Measurements from ENCODE around the gene ZWILCH.

ZWILCH gene

GRCh38 chr15:66508293-66508883, 3.3 kb downstream of the ZWILCH start:
- ChIA-PET POLR2A (no interaction called here), CTCF (interaction anchor here (1.4 to 3.0 kb wide), 2 partner anchors 11 to 17 kb away, joined by 3 to 18 read pairs; partner anchors contain the start of gene SNAPC5)
- no peak for TF ChIP-seq CTCF (IDR thresholded peaks at IDR 0.05; ENCODE audit: control extremely low read depth, extremely low read depth, low read depth, missing control alignments)
- no peak for DNase-seq (ENCODE audit: extremely low spot score)

GRCh38 chr15:66514586-66514985, 9.5 kb downstream of the ZWILCH start:
- CTCF ChIA-PET, result no interaction called here
- POLR2A ChIA-PET, result no interaction called here
- no peak for DNase-seq (ENCODE audit: extremely low spot score)
- no peak for TF ChIP-seq CTCF (IDR thresholded peaks at IDR 0.05; ENCODE audit: control extremely low read depth, extremely low read depth, low read depth, missing control alignments)

- CTCF ChIA-PET, result interaction anchor here (1.5 kb wide), 1 partner anchor 18 kb away, joined by 6 read pairs; the partner anchor contains the start of gene SNAPC5
- no peak for TF ChIP-seq CTCF (IDR thresholded peaks at IDR 0.05; ENCODE audit: control extremely low read depth, extremely low read depth, low read depth, missing control alignments)
- POLR2A ChIA-PET, result no interaction called here
- DNase-seq (ENCODE audit: extremely low spot score), result no peak
Measured at GRCh38 chr15:66515901-66516322, 10.8 kb downstream of the ZWILCH start.

- CTCF ChIA-PET, result interaction anchor here (0.8 to 1.6 kb wide), 4 partner anchors 16 to 27 kb away, joined by 3 to 4 read pairs (median 3); partner anchors contain the start of gene SNAPC5
- POLR2A ChIA-PET, result no interaction called here
- no peak for DNase-seq (ENCODE audit: extremely low spot score)
- TF ChIP-seq CTCF (IDR thresholded peaks at IDR 0.05; ENCODE audit: control extremely low read depth, extremely low read depth, low read depth, missing control alignments), result no peak
Measured at GRCh38 chr15:66523926-66524325, 18.8 kb downstream of the ZWILCH start.

GRCh38 chr15:66524838-66525237, 19.7 kb downstream of the ZWILCH start:
- POLR2A ChIA-PET, result no interaction called here
- CTCF ChIA-PET, result interaction anchor here (1.3 to 1.6 kb wide), 2 partner anchors 15 to 18 kb away, joined by 3 to 4 read pairs; no protein-coding TSS in a partner anchor
- DNase-seq (ENCODE audit: extremely low spot score), result no peak

GRCh38 chr15:66535056-66535455, 29.9 kb downstream of the ZWILCH start:
- DNase-seq (ENCODE audit: extremely low spot score), result no peak
- TF ChIP-seq CTCF (IDR thresholded peaks at IDR 0.05; ENCODE audit: control extremely low read depth, extremely low read depth, low read depth, missing control alignments), result no peak
- CTCF ChIA-PET, result interaction anchor here (1.2 kb wide), 1 partner anchor 369 kb away, joined by 3 read pairs; no protein-coding TSS in a partner anchor
- POLR2A ChIA-PET, result no interaction called here

More at GRCh38 chr15:66524838-66525237, 19.7 kb downstream of the ZWILCH start:
- no peak for TF ChIP-seq CTCF (IDR thresholded peaks at IDR 0.05; ENCODE audit: control extremely low read depth, extremely low read depth, low read depth, missing control alignments)

All from GM10248 (cell line).